Endothelial cell of umbilical vein (primary cell): ENCODE measurements around the gene DDX24. TPM values are rescaled to one million over a fixed set of nuclear protein-coding genes. Genes with fewer than 3 reads are reported as not detected.

ENCODE experiments used
- BruUV-seq: library from RNA; stranded (reverse); fragments of 400-500 nt; replicated peaks from 2 replicates; lab custom pipeline; 2021; lab: Mats Ljungman, UMichigan
- CTCF ChIA-PET: fragments of 300-600, 350-600 bp; sonication (Branson Sonifier 250); formaldehyde crosslinking; loops from one replicate; lab custom pipeline; 2021; ENCODE audit warnings: antibody characterized with exemption, inconsistent platforms; lab: Charles Lee
- POLR2A ChIA-PET: fragments of 300-600, 350-600 bp; sonication (Branson Sonifier 250); formaldehyde crosslinking; loops from one replicate; lab custom pipeline; 2021; ENCODE audit warnings: antibody characterized with exemption, inconsistent platforms; lab: Charles Lee
- DNase-seq: peaks from one replicate; pipeline ENCODE4 v3.0.0-alpha.2; 2011; ENCODE audit warnings: low read depth, low spot score
- FAIRE-seq: peaks from 2 replicates; lab custom pipeline; 2011; peaks lifted over from hg19 to GRCh38; lab: Jason Lieb, UNC
- H2AFZ ChIP-seq: 2 replicates; pipeline ENCODE4 v1.6.0; 2012; ENCODE audit warnings: low read depth, low read length, control low read depth, inconsistent platforms
- H3K27ac ChIP-seq: 2 replicates; pipeline ENCODE4 v1.5.1; 2011; ENCODE audit warnings: low read depth, mild to moderate bottlenecking, control low read depth, low read length, moderate library complexity; ENCODE audit not compliant: insufficient read depth
- H3K27me3 ChIP-seq, 2 experiments: 2 replicates each; pipeline versions ENCODE4 v1.6.0 to v1.6.1; 2011; ENCODE audit warnings: low read length in 2 of 2, mixed read lengths in 1 of 2; ENCODE audit not compliant: control insufficient read depth in 2 of 2, insufficient read depth in 2 of 2
- H3K36me3 ChIP-seq, 2 experiments: 2 replicates in 1 of 2; 3 replicates in 1 of 2; pipeline ENCODE4 v1.5.1; 2011; ENCODE audit warnings: low read length in 2 of 2, mild to moderate bottlenecking in 1 of 2, moderate library complexity in 1 of 2; ENCODE audit not compliant: control insufficient read depth in 2 of 2, insufficient read depth in 2 of 2; ENCODE audit errors: extremely low read depth in 1 of 2
- H3K4me1 ChIP-seq: 3 replicates; pipeline ENCODE4 v1.5.1; 2011; ENCODE audit warnings: mild to moderate bottlenecking, low read length; ENCODE audit not compliant: control insufficient read depth, insufficient read depth; ENCODE audit errors: extremely low read depth
- H3K4me2 ChIP-seq: 2 replicates; pipeline ENCODE4 v1.6.1; 2011; ENCODE audit warnings: low read length, control low read depth, mixed read lengths; ENCODE audit not compliant: insufficient read depth
- H3K4me3 ChIP-seq, 3 experiments: fragments of 200-600 bp in 1 of 3; sonication (generic), shearing (Covaris generic) in 1 of 3; replicated peaks in 1 of 3; 2 replicates each; pipeline ENCODE4 v1.5.1; 2011 to 2016; ENCODE audit warnings: control low read depth in 3 of 3, low read length in 3 of 3, mild to moderate bottlenecking in 2 of 3, inconsistent platforms in 1 of 3, low read depth in 1 of 3, moderate library complexity in 1 of 3; ENCODE audit not compliant: insufficient read depth in 1 of 3
- H3K79me2 ChIP-seq: 2 replicates; pipeline ENCODE4 v1.6.0; 2012; ENCODE audit warnings: low read length, inconsistent platforms; ENCODE audit not compliant: control insufficient read depth, insufficient read depth
- H3K9ac ChIP-seq: replicated peaks from 2 replicates; pipeline ENCODE3; 2011; ENCODE audit warnings: low read length, control low read depth; ENCODE audit not compliant: insufficient read depth; ENCODE audit errors: extremely low read depth
- H3K9me1 ChIP-seq: replicated peaks from 3 replicates; pipeline ENCODE4 v1.6.0; 2011; ENCODE audit warnings: mild to moderate bottlenecking, low read length; ENCODE audit not compliant: control insufficient read depth, insufficient read depth; ENCODE audit errors: extremely low read depth
- H3K9me3 ChIP-seq: replicated peaks from 2 replicates; pipeline ENCODE4 v1.5.1; 2012; ENCODE audit warnings: low read length, inconsistent platforms; ENCODE audit not compliant: control insufficient read depth, insufficient read depth
- H4K20me1 ChIP-seq: replicated peaks from 2 replicates; pipeline ENCODE3; 2011; ENCODE audit warnings: mild to moderate bottlenecking, low read length; ENCODE audit not compliant: control insufficient read depth, insufficient read depth; ENCODE audit errors: extremely low read depth
- CTCF ChIP-seq, 2 donors: IDR thresholded peaks; 1 replicate in 1 of 2; 2 replicates in 1 of 2; pipeline ENCODE4 v1.5.1; 2011; ENCODE audit warnings: low read length in 2 of 2, mild to moderate bottlenecking in 2 of 2, moderate library complexity in 2 of 2, control low read depth in 1 of 2, inconsistent platforms in 1 of 2, low read depth in 1 of 2; ENCODE audit not compliant: insufficient read depth in 1 of 2; ENCODE audit errors: extremely low read depth in 1 of 2
- EZH2 ChIP-seq: IDR thresholded peaks from 2 replicates; pipeline ENCODE4 v1.6.1; 2012; ENCODE audit warnings: borderline replicate concordance, low read depth, mild to moderate bottlenecking, moderate library complexity, low read length, inconsistent platforms; ENCODE audit not compliant: severe bottlenecking
- FOS ChIP-seq: IDR thresholded peaks from 2 replicates; pipeline ENCODE4 v1.6.1; 2011; ENCODE audit warnings: mild to moderate bottlenecking, low read length, moderate library complexity, borderline replicate concordance; ENCODE audit not compliant: insufficient read depth
- GATA2 ChIP-seq: IDR thresholded peaks from 2 replicates; pipeline ENCODE4 v1.7.0; 2011; ENCODE audit warnings: low read depth, mild to moderate bottlenecking, moderate library complexity, mixed read lengths, low read length; ENCODE audit not compliant: insufficient read length, insufficient read depth
- JUN ChIP-seq: IDR thresholded peaks from 2 replicates; pipeline ENCODE4 v1.6.1; 2011; ENCODE audit warnings: borderline replicate concordance, low read depth; ENCODE audit not compliant: insufficient read length, insufficient read depth
- MAX ChIP-seq: IDR thresholded peaks from 2 replicates; pipeline ENCODE4 v1.6.1; 2011; ENCODE audit not compliant: insufficient read depth, insufficient read length
- MYC ChIP-seq: IDR thresholded peaks from one replicate; pipeline ENCODE4 v1.6.1; 2011; ENCODE audit warnings: mild to moderate bottlenecking, low read depth, low read length
- POLR2A ChIP-seq: IDR thresholded peaks from 2 replicates; pipeline ENCODE4 v1.6.1; 2012; ENCODE audit warnings: low read depth, mild to moderate bottlenecking, control low read depth, low read length
- POLR2AphosphoS5 ChIP-seq: IDR thresholded peaks from 2 replicates; pipeline ENCODE4 v1.6.1; 2012; ENCODE audit warnings: low read depth, mild to moderate bottlenecking, control low read depth, low read length, moderate library complexity; ENCODE audit not compliant: insufficient read depth
- dilution Hi-C: fragments of 300-500 bp; cut with MboI; formaldehyde crosslinking; loops from one replicate; pipeline ENCODE4 v1.15.0; 2019; ENCODE audit warnings: low sequenced_read_pairs; ENCODE audit not compliant: extremely low pct_ligation_motif_present
- intact Hi-C: fragments of 100-400 bp; cut with micrococcal nuclease; formaldehyde crosslinking; loops from one replicate; pipeline ENCODE4 v1.10.0; 2022
- polyA plus RNA-seq, 4 experiments: library from polyadenylated mRNA; depleted of rRNA in 3 of 4; stranded (reverse) in 3 of 4; unstranded in 1 of 4; fragments of >200 nt; gene quantifications; 2 replicates each; pipeline versions ENCODE4 v1.2.1 to v1.2.3, GENCODE V29; 2011 to 2012; ENCODE audit warnings: missing spikeins in 1 of 4
- total RNA-seq: library from RNA; stranded (reverse); gene quantifications from 2 replicates; pipeline ENCODE4 v1.2.3, GENCODE V29; 2021

Gene DDX24
- total and polyA plus RNA-seq, 2 donors (not counting 3 experiments of a cell fraction or from before 2014, with no cell fraction given): 88.3 to 141 TPM

- Histone ChIP-seq H3K79me2 (no peaks in the 10 kb centered on the region), H3K36me3 (no peaks in the 10 kb centered on the region), H3K4me2 (no peak overlapping the region), H3K9me1 (no peaks in the 10 kb centered on the region), H2AFZ (no peak overlapping the region), H3K4me1 (no peaks in the 10 kb centered on the region), H3K4me3 (no peak overlapping the region), H3K27me3 (no peaks in the 10 kb centered on the region), H3K9me3 (no peaks in the 10 kb centered on the region), H4K20me1 (no peaks in the 10 kb centered on the region), H3K27ac (no peak overlapping the region), H3K9ac (no peak overlapping the region)
- no peak for TF ChIP-seq CTCF (IDR thresholded peaks at IDR 0.05; ENCODE audit: extremely low read depth in 1 of 2, insufficient read depth in 1 of 2, low read depth in 1 of 2, low read length in 2 of 2)
- no peak for TF ChIP-seq POLR2A
- no peak for TF ChIP-seq JUN
- TF ChIP-seq MYC: no peak
- no peak for TF ChIP-seq GATA2
- no peak for TF ChIP-seq FOS
- no peak for TF ChIP-seq MAX
- TF ChIP-seq EZH2: no peak
- TF ChIP-seq POLR2AphosphoS5: no peak
- DNase-seq (no peak), FAIRE-seq (no peak)
- intact Hi-C loops (loop anchor here (10.0 kb wide), 1 partner anchor 349 kb away; no protein-coding TSS in a partner anchor), dilution Hi-C loops (no loop called here)
- ChIA-PET POLR2A (no interaction called here), CTCF (interaction anchor here (0.6 to 12.5 kb wide), 3 partner anchors 14 to 64 kb away, joined by 4 to 368 read pairs (median 5); no protein-coding TSS in a partner anchor)
- BruUV-seq: no TSS peak
Observed at GRCh38 chr14:94003397-94003796, 77.6 kb downstream of the DDX24 start.
